HG02840 (cell line): ENCODE results near the gene OR3A2.
"Not testable (repeated sequence)": the region's sequence is repeated elsewhere in the genome, so short reads cannot be mapped to it uniquely, and the experiment has no call there.

Experiments used
- ATAC-seq: cut with Tn5 transposase; IDR thresholded peaks from one replicate; pipeline ENCODE4 v1.9.1; 2021; ENCODE audit warnings: mild to moderate bottlenecking, moderate library complexity, moderate number of reproducible peaks; ENCODE audit not compliant: unreplicated experiment, low FRiP score

Gene OR3A2

GRCh38 chr17:3295632-3296031, 90.5 kb downstream of the OR3A2 start:
- no peak for ATAC-seq

DNA sequence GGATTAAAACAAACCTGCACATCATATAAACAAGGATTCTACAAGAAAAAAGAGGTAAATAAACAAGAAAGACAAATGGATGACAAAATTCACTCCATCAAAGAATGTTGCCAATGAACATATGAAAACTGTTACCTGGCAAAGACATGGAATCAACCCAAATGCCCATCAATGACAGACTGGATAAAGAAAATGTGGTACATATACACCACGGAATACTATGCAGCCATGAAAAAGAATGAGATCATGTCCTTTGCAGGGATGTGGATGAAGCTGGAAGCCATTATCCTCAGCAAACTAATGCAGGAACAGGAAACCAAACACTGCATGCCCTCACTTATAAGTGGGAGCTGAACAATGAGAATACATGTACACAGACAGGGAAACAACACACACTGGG, 92.6 kb downstream of the OR3A2 start:
- ATAC-seq: not testable (repeated sequence)

GRCh38 chr17:3282901-3283300, 103.2 kb downstream of the OR3A2 start:
- no peak for ATAC-seq

DNA sequence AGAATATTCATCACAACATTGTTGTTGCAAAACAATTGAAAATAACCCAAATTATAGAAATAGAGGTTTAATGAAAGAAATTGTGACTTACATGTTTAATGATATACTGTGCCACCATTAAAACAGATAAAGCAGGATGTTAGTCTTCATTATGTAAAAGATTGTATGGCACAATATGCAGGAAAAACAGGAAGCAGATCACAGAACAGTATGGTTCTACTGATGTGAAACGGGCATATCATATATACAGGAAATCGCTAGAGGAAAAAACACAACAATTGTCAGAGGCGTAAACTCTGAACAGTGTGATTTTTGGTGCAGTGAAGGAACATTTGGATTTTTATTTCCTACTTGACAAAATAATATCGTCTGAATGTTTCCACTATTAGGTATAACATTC, 110.0 kb downstream of the OR3A2 start:
- ATAC-seq: no peak

DNA sequence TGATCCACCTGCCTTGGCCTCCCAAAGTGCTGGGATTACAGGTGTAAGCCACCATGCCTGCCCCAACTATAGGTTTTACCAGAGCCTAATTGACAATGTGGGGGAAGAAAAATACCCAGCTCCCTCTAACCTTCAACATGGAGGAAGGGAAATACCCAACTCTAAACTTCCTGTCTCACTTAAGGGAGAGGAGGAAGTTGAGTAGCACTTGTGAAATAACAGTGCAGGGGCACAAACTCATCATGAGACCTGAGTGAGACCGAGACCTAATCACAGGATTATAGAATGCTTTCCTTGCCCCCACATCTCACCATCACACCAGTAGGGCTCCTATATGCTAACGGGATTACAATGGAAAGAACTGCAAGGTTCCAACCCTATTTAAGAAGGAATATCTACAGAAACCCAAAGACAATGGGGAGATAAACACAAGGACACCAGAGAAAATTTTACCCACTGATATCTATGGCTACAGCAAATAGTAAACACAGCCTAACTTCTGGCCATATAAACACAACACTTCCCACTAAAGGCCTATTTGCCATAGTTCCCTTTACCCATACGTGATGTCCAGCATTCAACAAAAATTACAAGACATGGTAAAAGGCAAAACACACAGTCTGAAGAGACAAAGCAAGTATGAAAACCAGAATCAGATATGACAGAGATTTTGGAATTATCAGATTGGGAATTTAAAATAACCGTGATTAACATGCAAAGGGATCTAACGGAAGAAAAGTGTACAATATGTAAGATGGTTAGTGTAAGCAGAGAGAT, 114.8 kb downstream of the OR3A2 start:
- ATAC-seq: no peak

GRCh38 chr17:3260600-3260999, 125.5 kb downstream of the OR3A2 start:
- no peak for ATAC-seq

GRCh38 chr17:3260163-3260562, 125.9 kb downstream of the OR3A2 start:
- ATAC-seq: no peak

GRCh38 chr17:3256575-3256974, 129.5 kb downstream of the OR3A2 start:
- ATAC-seq: no peak

DNA sequence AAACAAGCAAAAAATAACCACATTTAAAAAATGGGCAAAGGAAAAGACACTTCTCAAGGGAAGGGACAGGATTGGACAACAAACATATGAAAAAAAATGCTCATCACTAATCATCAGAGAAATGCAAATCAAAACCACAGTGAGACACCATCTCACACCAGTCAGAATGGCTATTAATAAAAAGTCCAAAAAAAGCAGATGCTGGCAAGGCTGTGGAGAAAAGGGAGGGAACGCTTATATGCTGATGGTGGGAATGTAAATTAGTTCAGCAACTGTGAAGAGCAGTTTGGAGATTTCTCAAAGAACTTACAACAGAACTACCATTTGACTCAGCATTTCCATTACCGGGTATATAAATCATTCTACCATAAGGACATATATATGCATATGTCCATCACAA, 137.1 kb downstream of the OR3A2 start:
- ATAC-seq: not testable (repeated sequence)

- ATAC-seq: not testable (repeated sequence)
Observed at GRCh38 chr17:3244841-3245240, 141.3 kb downstream of the OR3A2 start.

- not testable (repeated sequence) for ATAC-seq
Observed at GRCh38 chr17:3241044-3241443, 145.1 kb downstream of the OR3A2 start.

- ATAC-seq: not testable (repeated sequence)
Observed at GRCh38 chr17:3238685-3239084, 147.4 kb downstream of the OR3A2 start.

- not testable (repeated sequence) for ATAC-seq
Observed at GRCh38 chr17:3232300-3232699, 153.8 kb downstream of the OR3A2 start.
